GM19035 (cell line): Measurements from ENCODE around the gene LRP1-AS.
A peak's percentile ranks its signal among the peaks of the same experiment; 100 is the strongest.

Source experiments
- ATAC-seq: cut with Tn5 transposase; IDR thresholded peaks from one replicate; pipeline ENCODE4 v1.9.1; 2021; ENCODE audit not compliant: unreplicated experiment

LRP1-AS gene

GRCh38 chr12:57146961-57147944 lies at the start of gene LRP1-AS:
TSS of gene LRP1-AS (minus strand) at chr12:57147619.
- ATAC-seq: no peak

GRCh38 chr12:57196956-57197355 lies 49.5 kb upstream of the LRP1-AS start:
- ATAC-seq: no peak

- no peak for ATAC-seq
Observed at GRCh38 chr12:57196439-57196838, 49.0 kb upstream of the LRP1-AS start.

DNA sequence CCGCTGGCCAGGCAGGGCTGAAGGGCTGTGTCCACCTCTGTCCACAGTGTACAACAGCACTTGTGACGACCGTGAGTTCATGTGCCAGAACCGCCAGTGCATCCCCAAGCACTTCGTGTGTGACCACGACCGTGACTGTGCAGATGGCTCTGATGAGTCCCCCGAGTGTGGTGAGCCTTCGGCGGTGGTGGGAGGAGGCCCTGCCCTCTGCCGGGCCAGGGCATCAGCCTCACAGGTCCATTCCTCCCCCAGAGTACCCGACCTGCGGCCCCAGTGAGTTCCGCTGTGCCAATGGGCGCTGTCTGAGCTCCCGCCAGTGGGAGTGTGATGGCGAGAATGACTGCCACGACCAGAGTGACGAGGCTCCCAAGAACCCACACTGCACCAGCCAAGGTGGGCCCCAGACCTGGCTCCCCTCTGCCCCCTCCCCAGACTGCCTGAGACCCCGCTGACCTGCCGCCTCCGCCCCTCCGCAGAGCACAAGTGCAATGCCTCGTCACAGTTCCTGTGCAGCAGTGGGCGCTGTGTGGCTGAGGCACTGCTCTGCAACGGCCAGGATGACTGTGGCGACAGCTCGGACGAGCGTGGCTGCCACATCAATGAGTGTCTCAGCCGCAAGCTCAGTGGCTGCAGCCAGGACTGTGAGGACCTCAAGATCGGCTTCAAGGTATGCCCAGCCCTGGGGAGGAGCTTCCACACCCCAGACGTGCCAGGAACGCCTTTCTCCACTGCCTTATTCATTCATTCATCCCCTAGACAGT lies 48.4 kb upstream of the LRP1-AS start:
- no peak for ATAC-seq

DNA sequence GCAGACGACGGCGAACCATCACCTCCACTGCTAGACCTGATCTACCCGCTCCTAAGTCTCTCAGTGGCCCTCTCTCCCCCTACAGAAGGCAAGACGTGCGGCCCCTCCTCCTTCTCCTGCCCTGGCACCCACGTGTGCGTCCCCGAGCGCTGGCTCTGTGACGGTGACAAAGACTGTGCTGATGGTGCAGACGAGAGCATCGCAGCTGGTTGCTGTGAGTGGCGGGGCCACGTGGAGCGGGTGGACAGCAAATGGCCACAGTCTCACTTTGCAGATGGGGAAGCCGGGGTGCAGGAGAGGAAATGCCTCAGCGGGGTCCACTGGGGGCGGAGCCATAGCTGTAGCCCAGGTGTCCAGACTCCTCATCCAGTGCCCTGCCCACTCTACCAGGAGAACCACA lies 47.8 kb upstream of the LRP1-AS start:
- ATAC-seq: no peak

- no peak for ATAC-seq
Observed at GRCh38 chr12:57194253-57194652, 46.8 kb upstream of the LRP1-AS start.

- ATAC-seq: no peak
Observed at GRCh38 chr12:57193706-57194245, 46.4 kb upstream of the LRP1-AS start.

- ATAC-seq: no peak
Observed at GRCh38 chr12:57192920-57193319, 45.5 kb upstream of the LRP1-AS start.

GRCh38 chr12:57191410-57191809 lies 44.0 kb upstream of the LRP1-AS start:
- no peak for ATAC-seq

DNA sequence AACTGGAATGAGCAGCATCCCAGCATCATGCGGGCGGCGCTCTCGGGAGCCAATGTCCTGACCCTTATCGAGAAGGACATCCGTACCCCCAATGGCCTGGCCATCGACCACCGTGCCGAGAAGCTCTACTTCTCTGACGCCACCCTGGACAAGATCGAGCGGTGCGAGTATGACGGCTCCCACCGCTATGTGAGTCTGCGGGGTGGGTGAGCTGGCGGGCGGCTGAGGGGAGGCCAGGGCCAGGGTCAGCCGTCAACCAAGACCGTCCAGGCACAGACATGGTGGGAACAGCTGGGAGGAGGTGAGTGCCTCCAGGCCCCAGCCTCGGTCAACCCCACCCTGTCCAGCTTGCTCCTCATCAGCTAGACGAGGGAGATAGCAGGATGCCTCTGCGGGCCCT lies 43.4 kb upstream of the LRP1-AS start:
- no peak for ATAC-seq

DNA sequence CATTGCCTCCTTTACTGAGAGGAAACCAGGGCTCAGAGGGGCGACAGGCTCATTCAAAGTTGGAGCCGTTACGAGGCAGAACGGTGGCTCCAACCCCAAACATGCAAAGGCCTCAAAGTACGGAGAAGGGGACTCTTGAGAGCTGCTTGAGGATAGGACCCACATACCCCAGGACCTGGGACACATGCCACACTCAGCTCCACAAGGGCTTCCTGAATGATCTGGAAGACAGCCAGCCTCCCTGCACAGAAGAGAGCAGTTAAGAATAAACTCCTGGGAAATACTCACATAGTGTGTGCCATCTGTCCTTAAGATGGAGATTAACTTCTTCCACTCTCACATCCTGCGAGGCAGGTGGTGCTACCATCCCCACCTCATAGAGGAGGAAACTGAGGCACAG lies 42.6 kb upstream of the LRP1-AS start:
- ATAC-seq: no peak

GRCh38 chr12:57188090-57188425 lies 40.6 kb upstream of the LRP1-AS start:
- ATAC-seq: no peak

GRCh38 chr12:57187222-57188089 lies 40.0 kb upstream of the LRP1-AS start:
- no peak for ATAC-seq

- no peak for ATAC-seq
Observed at GRCh38 chr12:57185906-57186508, 38.6 kb upstream of the LRP1-AS start.

DNA sequence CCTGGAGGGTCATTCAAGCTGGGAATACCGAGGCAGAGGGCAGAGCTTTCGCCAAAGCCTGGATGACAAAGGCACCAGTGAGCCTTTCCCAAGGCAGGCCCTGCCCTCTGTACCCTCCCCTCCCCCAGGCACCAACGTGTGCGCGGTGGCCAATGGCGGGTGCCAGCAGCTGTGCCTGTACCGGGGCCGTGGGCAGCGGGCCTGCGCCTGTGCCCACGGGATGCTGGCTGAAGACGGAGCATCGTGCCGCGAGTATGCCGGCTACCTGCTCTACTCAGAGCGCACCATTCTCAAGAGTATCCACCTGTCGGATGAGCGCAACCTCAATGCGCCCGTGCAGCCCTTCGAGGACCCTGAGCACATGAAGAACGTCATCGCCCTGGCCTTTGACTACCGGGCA lies 38.0 kb upstream of the LRP1-AS start:
- no peak for ATAC-seq

DNA sequence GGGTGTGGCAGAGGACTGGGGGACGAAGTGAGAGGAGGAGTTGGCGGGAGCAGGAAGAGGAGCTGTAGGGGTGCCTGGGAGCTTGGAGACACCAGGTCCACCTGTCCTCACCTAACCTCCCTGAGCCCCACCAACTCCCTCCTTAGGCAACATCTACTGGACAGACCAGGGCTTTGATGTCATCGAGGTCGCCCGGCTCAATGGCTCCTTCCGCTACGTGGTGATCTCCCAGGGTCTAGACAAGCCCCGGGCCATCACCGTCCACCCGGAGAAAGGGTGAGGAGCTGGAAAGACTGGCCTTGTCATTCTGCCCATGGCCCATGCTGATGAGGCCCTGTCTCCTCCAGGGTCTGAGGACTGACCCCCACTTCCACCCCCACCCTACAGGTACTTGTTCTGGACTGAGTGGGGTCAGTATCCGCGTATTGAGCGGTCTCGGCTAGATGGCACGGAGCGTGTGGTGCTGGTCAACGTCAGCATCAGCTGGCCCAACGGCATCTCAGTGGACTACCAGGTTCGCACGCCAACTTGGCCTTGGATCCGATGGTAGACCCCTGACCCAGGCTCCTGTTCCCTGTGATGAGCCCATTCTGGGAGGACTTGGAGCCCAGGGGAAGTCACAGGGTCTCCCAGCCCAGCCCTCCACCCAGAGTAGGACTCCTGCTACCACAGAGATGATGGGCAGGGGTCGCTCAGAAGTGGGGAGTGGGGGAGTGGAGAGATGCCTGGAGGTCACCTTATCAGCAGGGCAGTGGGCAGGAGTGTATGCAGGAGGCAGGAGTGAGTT lies 36.7 kb upstream of the LRP1-AS start:
- ATAC-seq: no peak

GRCh38 chr12:57182918-57183575 lies 35.6 kb upstream of the LRP1-AS start:
- ATAC-seq: peak; percentile 84

- no peak for ATAC-seq
Observed at GRCh38 chr12:57181561-57182155, 34.2 kb upstream of the LRP1-AS start.

DNA sequence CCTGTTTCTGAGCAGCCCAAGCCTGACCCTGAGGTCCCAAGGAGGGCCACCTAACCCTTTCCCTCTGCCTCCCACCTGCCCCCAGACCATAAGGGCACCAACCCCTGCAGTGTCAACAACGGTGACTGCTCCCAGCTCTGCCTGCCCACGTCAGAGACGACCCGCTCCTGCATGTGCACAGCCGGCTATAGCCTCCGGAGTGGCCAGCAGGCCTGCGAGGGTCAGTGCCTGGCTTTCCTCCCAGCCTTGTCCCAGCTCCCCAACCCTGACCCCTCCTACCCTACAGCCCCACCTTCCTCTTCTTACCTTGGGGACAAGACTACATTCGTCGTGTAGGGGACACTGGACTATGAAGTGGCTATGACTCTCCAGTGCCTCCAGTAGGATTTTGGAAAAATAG lies 33.7 kb upstream of the LRP1-AS start:
- no peak for ATAC-seq
